ENCODE measurements around the gene ATG4C. TPM values are rescaled to one million over a fixed set of nuclear protein-coding genes. Genes with fewer than 3 reads are reported as not detected.

The ATG4C gene
- total RNA-seq, 1 experiment from 2014 or later = 13.1 TPM

DNA sequence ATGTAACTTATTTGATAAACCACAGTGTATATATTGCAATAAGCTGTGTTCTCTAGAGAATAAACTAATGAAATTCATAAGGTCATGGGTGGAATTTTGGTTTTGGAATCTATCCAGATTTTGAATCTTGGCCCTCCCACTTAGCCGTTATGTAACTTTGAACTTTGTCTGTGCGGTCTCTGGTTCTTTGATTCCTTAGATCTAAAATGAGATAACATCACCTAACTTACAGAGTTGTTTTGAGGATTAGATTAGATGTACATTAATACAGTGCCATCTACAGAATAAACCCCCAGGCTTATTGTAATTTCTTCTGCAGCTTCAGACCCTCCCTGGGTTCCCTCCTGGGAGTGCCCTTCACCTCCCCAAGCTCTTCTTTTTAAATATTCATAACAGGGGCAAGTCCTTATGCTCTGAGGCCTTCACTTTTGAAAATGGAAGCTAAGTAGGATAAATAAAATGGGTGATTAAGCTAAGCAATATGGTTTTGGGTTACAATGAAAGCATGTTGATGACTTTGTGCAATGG, 124.3 kb downstream of the ATG4C start:
- H3T11ph ChIP-seq (ENCODE audit: low read length) = no peak overlapping the region
- WGBS (ENCODE audit: extremely low coverage, insufficient read length, low lambda C conversion rate) = no CpG with 5 or more reads among the region's 2 CpGs
- no peak for DNase-seq
- H3K27me3 Mint-ChIP-seq (ENCODE audit: low read depth) = no peaks in the 10 kb centered on the region
- no peaks in the 10 kb centered on the region for H3K27me3 ChIP-seq (ENCODE audit: insufficient read depth, low read length)
- H3K79me1 ChIP-seq (ENCODE audit: insufficient read depth, low read depth, low read length, poor library complexity, severe bottlenecking) = no peaks in the 10 kb centered on the region
- peaks cover 12 to 13% of the 10 kb centered on the region in 2 experiments for H3K4me1 Mint-ChIP-seq
- no peaks in the 10 kb centered on the region for H3K23me2 ChIP-seq (ENCODE audit: insufficient read length, low read depth, low read length, poor library complexity, severe bottlenecking)
- no peak overlapping the region for H2BK15ac ChIP-seq (ENCODE audit: low read depth, low read length)
- no peak overlapping the region for H3K27ac ChIP-seq (ENCODE audit: insufficient read length, low read depth, low read length)
- no peak overlapping the region for H3K18ac ChIP-seq (ENCODE audit: insufficient read length, low read depth, low read length)
- H2BK12ac ChIP-seq (ENCODE audit: insufficient read length, low read depth, low read length) = no peak overlapping the region
- H3K36me3 Mint-ChIP-seq (ENCODE audit: insufficient read depth in 1 of 3, low read depth in 3 of 3) = no peaks in the 10 kb centered on the region
- no peak overlapping the region for H2AK5ac ChIP-seq (ENCODE audit: insufficient read length, low read length)
- no peak overlapping the region for H4K5ac ChIP-seq (ENCODE audit: insufficient read length, low read depth, low read length)
- H3K79me2 ChIP-seq (ENCODE audit: insufficient read depth, low read length) = no peaks in the 10 kb centered on the region
- 0 out of 5 replicates have a peak, but pooled peaks cover 0 to 5% of the 10 kb centered on the region in 2 experiments for H3K9me3 Mint-ChIP-seq
- H3K23ac ChIP-seq (ENCODE audit: insufficient read length, low read depth, low read length) = no peak overlapping the region
- no peak overlapping the region for H3K14ac ChIP-seq (ENCODE audit: insufficient read depth, low read length)
- no peaks in the 10 kb centered on the region for H3K4me1 ChIP-seq (ENCODE audit: insufficient read depth, low read length)
- no peak overlapping the region for H3K4ac ChIP-seq (ENCODE audit: low read depth, low read length)
- no peaks in the 10 kb centered on the region for H3K9me3 ChIP-seq (ENCODE audit: control insufficient read depth, low read depth, low read length)
- H4K8ac ChIP-seq (replicated peaks; ENCODE audit: insufficient read length, low read depth, low read length) = no peak overlapping the region
- H3K56ac ChIP-seq (ENCODE audit: insufficient read length, low read depth, low read length) = no peak overlapping the region
- no peak overlapping the region for H3K27ac Mint-ChIP-seq
- no peak overlapping the region for H2BK5ac ChIP-seq (ENCODE audit: insufficient read length, low read length)
- H2BK20ac ChIP-seq (ENCODE audit: low read depth, low read length, poor library complexity, severe bottlenecking) = no peak overlapping the region
- no peak overlapping the region for H3K4me3 Mint-ChIP-seq
- no peak overlapping the region for H2AFZ ChIP-seq (ENCODE audit: low read length)
- H3K4me2 ChIP-seq (ENCODE audit: insufficient read depth, insufficient read length, low read length) = no peak overlapping the region
- TF ChIP-seq, protein P1, sequence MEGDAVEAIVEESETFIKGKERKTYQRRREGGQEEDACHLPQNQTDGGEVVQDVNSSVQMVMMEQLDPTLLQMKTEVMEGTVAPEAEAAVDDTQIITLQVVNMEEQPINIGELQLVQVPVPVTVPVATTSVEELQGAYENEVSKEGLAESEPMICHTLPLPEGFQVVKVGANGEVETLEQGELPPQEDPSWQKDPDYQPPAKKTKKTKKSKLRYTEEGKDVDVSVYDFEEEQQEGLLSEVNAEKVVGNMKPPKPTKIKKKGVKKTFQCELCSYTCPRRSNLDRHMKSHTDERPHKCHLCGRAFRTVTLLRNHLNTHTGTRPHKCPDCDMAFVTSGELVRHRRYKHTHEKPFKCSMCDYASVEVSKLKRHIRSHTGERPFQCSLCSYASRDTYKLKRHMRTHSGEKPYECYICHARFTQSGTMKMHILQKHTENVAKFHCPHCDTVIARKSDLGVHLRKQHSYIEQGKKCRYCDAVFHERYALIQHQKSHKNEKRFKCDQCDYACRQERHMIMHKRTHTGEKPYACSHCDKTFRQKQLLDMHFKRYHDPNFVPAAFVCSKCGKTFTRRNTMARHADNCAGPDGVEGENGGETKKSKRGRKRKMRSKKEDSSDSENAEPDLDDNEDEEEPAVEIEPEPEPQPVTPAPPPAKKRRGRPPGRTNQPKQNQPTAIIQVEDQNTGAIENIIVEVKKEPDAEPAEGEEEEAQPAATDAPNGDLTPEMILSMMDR (conservative IDR thresholded peaks at IDR 0.05) = no peak
- H3K9ac ChIP-seq (ENCODE audit: extremely low read depth, insufficient read length, low read length) = no peak overlapping the region
- no peak overlapping the region for H2BK120ac ChIP-seq (ENCODE audit: low read depth, low read length, poor library complexity, severe bottlenecking)
- H4K91ac ChIP-seq (ENCODE audit: insufficient read length, low read depth, low read length) = no peak overlapping the region
- H4K20me1 ChIP-seq (ENCODE audit: control insufficient read depth, insufficient read depth, insufficient read length) = no peaks in the 10 kb centered on the region

All from H9 (cell line).